Endothelial cell of umbilical vein (primary cell): Measurements from ENCODE around the gene DXO.

ENCODE experiments used
- EZH2 ChIP-seq: IDR thresholded peaks from 2 replicates; pipeline ENCODE4 v1.6.1; 2012; ENCODE audit warnings: borderline replicate concordance, low read depth, mild to moderate bottlenecking, moderate library complexity, low read length, inconsistent platforms; ENCODE audit not compliant: severe bottlenecking
- POLR2A ChIP-seq: IDR thresholded peaks from 2 replicates; pipeline ENCODE4 v1.6.1; 2012; ENCODE audit warnings: low read depth, mild to moderate bottlenecking, control low read depth, low read length
- POLR2AphosphoS5 ChIP-seq: IDR thresholded peaks from 2 replicates; pipeline ENCODE4 v1.6.1; 2012; ENCODE audit warnings: low read depth, mild to moderate bottlenecking, control low read depth, low read length, moderate library complexity; ENCODE audit not compliant: insufficient read depth
- TF ChIP-seq, protein P1 (sequence below), 2 donors: IDR thresholded peaks; 1 replicate in 1 of 2; 2 replicates in 1 of 2; pipeline ENCODE4 v1.5.1; 2011; ENCODE audit warnings: low read length in 2 of 2, mild to moderate bottlenecking in 2 of 2, moderate library complexity in 2 of 2, control low read depth in 1 of 2, inconsistent platforms in 1 of 2, low read depth in 1 of 2; ENCODE audit not compliant: insufficient read depth in 1 of 2; ENCODE audit errors: extremely low read depth in 1 of 2

DNA sequence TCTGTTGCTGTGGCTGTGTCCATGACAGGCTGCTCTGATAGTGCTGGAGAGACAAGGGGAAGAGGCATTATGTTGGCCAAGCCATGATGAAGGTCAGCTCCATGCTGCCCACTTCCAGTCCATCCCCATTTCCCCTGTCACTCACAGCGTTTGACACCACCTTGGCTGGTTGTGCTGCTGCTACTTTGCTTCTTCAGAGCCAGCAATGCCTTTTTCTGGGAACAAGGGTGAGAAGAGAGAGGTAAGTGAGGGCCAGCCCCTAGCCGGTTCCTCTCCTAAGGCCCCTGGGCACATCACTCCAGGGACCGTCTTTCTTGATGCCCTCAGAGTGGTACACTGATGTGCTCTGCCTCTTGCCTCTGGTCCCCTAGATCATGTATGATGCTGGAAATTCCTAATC, 15.1 kb downstream of the DXO start:
- TF ChIP-seq, protein P1, sequence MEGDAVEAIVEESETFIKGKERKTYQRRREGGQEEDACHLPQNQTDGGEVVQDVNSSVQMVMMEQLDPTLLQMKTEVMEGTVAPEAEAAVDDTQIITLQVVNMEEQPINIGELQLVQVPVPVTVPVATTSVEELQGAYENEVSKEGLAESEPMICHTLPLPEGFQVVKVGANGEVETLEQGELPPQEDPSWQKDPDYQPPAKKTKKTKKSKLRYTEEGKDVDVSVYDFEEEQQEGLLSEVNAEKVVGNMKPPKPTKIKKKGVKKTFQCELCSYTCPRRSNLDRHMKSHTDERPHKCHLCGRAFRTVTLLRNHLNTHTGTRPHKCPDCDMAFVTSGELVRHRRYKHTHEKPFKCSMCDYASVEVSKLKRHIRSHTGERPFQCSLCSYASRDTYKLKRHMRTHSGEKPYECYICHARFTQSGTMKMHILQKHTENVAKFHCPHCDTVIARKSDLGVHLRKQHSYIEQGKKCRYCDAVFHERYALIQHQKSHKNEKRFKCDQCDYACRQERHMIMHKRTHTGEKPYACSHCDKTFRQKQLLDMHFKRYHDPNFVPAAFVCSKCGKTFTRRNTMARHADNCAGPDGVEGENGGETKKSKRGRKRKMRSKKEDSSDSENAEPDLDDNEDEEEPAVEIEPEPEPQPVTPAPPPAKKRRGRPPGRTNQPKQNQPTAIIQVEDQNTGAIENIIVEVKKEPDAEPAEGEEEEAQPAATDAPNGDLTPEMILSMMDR (IDR thresholded peaks at IDR 0.05; ENCODE audit: extremely low read depth in 1 of 2, insufficient read depth in 1 of 2, low read depth in 1 of 2, low read length in 2 of 2) = no peak
- TF ChIP-seq POLR2AphosphoS5 = no peak
- no peak for TF ChIP-seq POLR2A
- no peak for TF ChIP-seq EZH2
